CD4-positive, alpha-beta T cell (primary cell): Measurements from ENCODE around the gene LRIG3. TPM values are rescaled to one million over a fixed set of nuclear protein-coding genes. Genes with fewer than 3 reads are reported as not detected.

Source experiments
- ATAC-seq: fragments of 200-7000 bp; cut with Tn5 transposase; one replicate; pipeline ENCODE4 v1.10.0; 2022; ENCODE audit warnings: mild to moderate bottlenecking; ENCODE audit not compliant: poor library complexity
- CTCF ChIA-PET: fragments of 350-600 bp; sonication (Branson Sonifier 250); formaldehyde crosslinking; loops from one replicate; lab custom pipeline; 2021; ENCODE audit warnings: antibody characterized with exemption, inconsistent platforms; lab: Charles Lee
- POLR2A ChIA-PET: fragments of 350-600 bp; sonication (Branson Sonifier 250); formaldehyde crosslinking; loops from one replicate; lab custom pipeline; 2021; ENCODE audit warnings: antibody characterized with exemption, inconsistent platforms; lab: Charles Lee
- DNase-seq, 14 experiments: peaks; one replicate each; pipeline ENCODE4 v3.0.0-alpha.2; 2013 to 2020; ENCODE audit warnings: mixed read lengths in 2 of 14
- H3K27ac ChIP-seq, 2 donors: one replicate each; pipeline versions ENCODE4 v1.5.1 to v1.7.0; 2013; ENCODE audit warnings: low read length in 2 of 2, low read depth in 1 of 2, mild to moderate bottlenecking in 1 of 2
- H3K27me3 ChIP-seq, 2 experiments: 1 replicate in 1 of 2; 2 replicates in 1 of 2; pipeline versions ENCODE4 v1.6.1 to v1.7.0; 2013; ENCODE audit warnings: low read length in 2 of 2, control low read depth in 1 of 2, mild to moderate bottlenecking in 1 of 2, moderate library complexity in 1 of 2; ENCODE audit not compliant: insufficient read depth in 2 of 2, control insufficient read depth in 1 of 2
- H3K36me3 ChIP-seq: one replicate; pipeline ENCODE4 v1.6.1; 2013; ENCODE audit warnings: low read length, control low read depth; ENCODE audit not compliant: insufficient read depth
- H3K4me1 ChIP-seq: one replicate; pipeline ENCODE4 v1.6.1; 2013; ENCODE audit warnings: low read length, control low read depth; ENCODE audit not compliant: insufficient read depth
- H3K4me3 ChIP-seq: one replicate; pipeline ENCODE4 v1.5.1; 2013; ENCODE audit warnings: mild to moderate bottlenecking, low read length, moderate library complexity
- H3K9me3 ChIP-seq, 2 experiments: 1 replicate in 1 of 2; 2 replicates in 1 of 2; pipeline versions ENCODE4 v1.6.1 to v1.7.0; 2013; ENCODE audit warnings: low read length in 2 of 2, mild to moderate bottlenecking in 2 of 2, control low read depth in 1 of 2, moderate library complexity in 1 of 2; ENCODE audit not compliant: control insufficient read depth in 1 of 2, insufficient read depth in 1 of 2
- H3K27ac Mint-ChIP-seq: one replicate; pipeline ENCODE4 v1.8.0; 2020; ENCODE audit warnings: mixed read lengths
- H3K27me3 Mint-ChIP-seq: one replicate; pipeline ENCODE4 v1.8.0; 2021; ENCODE audit warnings: mixed read lengths
- H3K36me3 Mint-ChIP-seq: one replicate; pipeline ENCODE4 v1.8.0; 2021; ENCODE audit warnings: low read depth, mixed read lengths
- H3K4me1 Mint-ChIP-seq: one replicate; pipeline ENCODE4 v1.8.0; 2021; ENCODE audit warnings: low read depth, mixed read lengths
- H3K4me3 Mint-ChIP-seq: one replicate; pipeline ENCODE4 v1.8.0; 2020; ENCODE audit warnings: mild to moderate bottlenecking, mixed read lengths
- H3K9me3 Mint-ChIP-seq: one replicate; pipeline ENCODE4 v1.8.0; 2020; ENCODE audit warnings: mixed read lengths
- CTCF ChIP-seq: fragments of 200-600 bp; IDR thresholded peaks from one replicate; pipeline ENCODE4 v1.8.0; 2022; ENCODE audit warnings: antibody characterized with exemption, mild to moderate bottlenecking
- intact Hi-C, 2 experiments: fragments of 100-400 bp; cut with DNase I in 1 of 2; cut with micrococcal nuclease in 1 of 2; formaldehyde crosslinking; loops; one replicate each; pipeline versions ENCODE4 v1.15.1 to v1.9.0; 2023 to 2025; cut with DNase I, micrococcal nuclease
- total RNA-seq, 174 experiments: library from RNA in 2 of 174; stranded (reverse) in 2 of 174; gene quantifications; one replicate each; pipeline ENCODE4 v1.2.3 and lab custom pipeline; 2021 to 2026

LRIG3 gene
- total RNA-seq, 2 experiments from 2014 or later = not detected

- Mint-ChIP-seq H3K27ac (no peak overlapping the region), H3K4me1 (no peaks in the 10 kb centered on the region), H3K9me3 (no peaks in the 10 kb centered on the region), H3K36me3 (no peaks in the 10 kb centered on the region), H3K27me3 (peaks cover 21% of the 10 kb centered on the region), H3K4me3 (no peak overlapping the region)
- no peaks in the 10 kb centered on the region for H3K36me3 ChIP-seq
- DNase-seq (no peak), ATAC-seq (no peak)
- no peaks in the 10 kb centered on the region for H3K9me3 ChIP-seq
- peaks cover 0 to 13% of the 10 kb centered on the region in 2 experiments for H3K27me3 ChIP-seq
- ChIA-PET POLR2A (no interaction called here), CTCF (no interaction called here)
- no peak for TF ChIP-seq CTCF
- H3K4me1 ChIP-seq = no peaks in the 10 kb centered on the region
- intact Hi-C loops = no loop called here
- no peak overlapping the region for H3K27ac ChIP-seq
- no peak overlapping the region for H3K4me3 ChIP-seq
Measured at GRCh38 chr12:58925111-58925611, 4.9 kb upstream of the LRIG3 start.

GRCh38 chr12:58924652-58925051 is 4.3 kb upstream of the LRIG3 start:
- DNase-seq (no peak), ATAC-seq (no peak)
- Mint-ChIP-seq H3K4me3 (no peak overlapping the region), H3K36me3 (no peaks in the 10 kb centered on the region), H3K27me3 (peaks cover 21% of the 10 kb centered on the region), H3K27ac (no peak overlapping the region), H3K4me1 (no peaks in the 10 kb centered on the region), H3K9me3 (no peaks in the 10 kb centered on the region)
- no peak overlapping the region for H3K4me3 ChIP-seq
- intact Hi-C loops = no loop called here
- H3K36me3 ChIP-seq = no peaks in the 10 kb centered on the region
- H3K4me1 ChIP-seq = peaks cover 2% of the 10 kb centered on the region
- POLR2A ChIA-PET = no interaction called here
- CTCF ChIA-PET = no interaction called here
- H3K27me3 ChIP-seq = peaks cover 2 to 13% of the 10 kb centered on the region in 2 experiments
- H3K27ac ChIP-seq = no peak overlapping the region
- no peak for TF ChIP-seq CTCF
- H3K9me3 ChIP-seq = peaks cover 0 to 2% of the 10 kb centered on the region in 2 experiments

- H3K36me3 Mint-ChIP-seq = no peaks in the 10 kb centered on the region
- H3K27me3 Mint-ChIP-seq = peaks cover 27% of the 10 kb centered on the region
- CTCF ChIA-PET = no interaction called here
- no peaks in the 10 kb centered on the region for H3K4me1 Mint-ChIP-seq
- no peak for TF ChIP-seq CTCF
- intact Hi-C loops = no loop called here
- ATAC-seq (no peak), DNase-seq (no peak)
- Histone ChIP-seq H3K27me3 (peaks cover 8 to 21% of the 10 kb centered on the region in 2 experiments), H3K4me3 (no peak overlapping the region), H3K9me3 (peaks cover 0 to 6% of the 10 kb centered on the region in 2 experiments), H3K36me3 (no peaks in the 10 kb centered on the region), H3K27ac (no peak overlapping the region), H3K4me1 (peaks cover 4% of the 10 kb centered on the region)
- POLR2A ChIA-PET = no interaction called here
- no peaks in the 10 kb centered on the region for H3K9me3 Mint-ChIP-seq
- no peak overlapping the region for H3K4me3 Mint-ChIP-seq
- no peak overlapping the region for H3K27ac Mint-ChIP-seq
Measured at GRCh38 chr12:58923781-58924180, 3.5 kb upstream of the LRIG3 start.
